ENCODE data around the gene VKORC1.
A peak's percentile ranks its signal among the peaks of the same experiment; 100 is the strongest.

VKORC1 gene

DNA sequence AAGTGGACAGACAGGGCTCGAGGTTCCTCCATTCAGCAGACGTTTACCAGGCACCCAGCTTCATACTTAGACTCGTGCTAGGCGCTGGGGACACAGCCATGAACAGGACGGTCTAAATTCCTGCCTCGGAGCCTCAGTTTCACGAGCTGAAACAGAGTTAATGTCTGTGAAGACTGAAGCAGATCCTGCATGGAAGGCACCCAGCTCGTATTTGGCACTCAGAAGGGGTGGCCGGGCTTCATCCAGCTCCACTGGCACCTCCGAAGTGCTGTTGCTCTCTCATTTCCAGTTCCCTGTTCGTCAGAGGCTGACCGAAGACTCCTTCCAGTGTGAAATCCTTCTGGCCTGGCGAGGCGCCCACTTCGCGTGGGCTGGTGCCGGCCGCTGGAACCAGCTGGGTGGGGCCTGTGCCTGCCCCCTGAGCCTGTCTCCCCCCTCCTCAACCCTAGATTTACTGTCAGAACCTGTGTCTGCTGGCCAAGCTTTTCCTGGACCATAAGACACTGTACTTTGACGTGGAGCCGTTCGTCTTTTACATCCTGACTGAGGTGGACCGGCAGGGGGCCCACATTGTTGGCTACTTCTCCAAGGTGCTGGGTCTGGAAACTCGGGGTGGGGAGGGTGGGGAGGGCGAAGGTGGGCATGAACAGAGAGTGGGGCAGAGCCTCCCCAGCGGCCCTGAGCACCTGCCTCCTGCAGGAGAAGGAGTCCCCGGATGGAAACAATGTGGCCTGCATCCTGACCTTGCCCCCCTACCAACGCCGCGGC, 35.2 kb upstream of the VKORC1 start:
- Histone ChIP-seq H3K9me3 (ENCODE audit: control insufficient read depth, low read length) (no peaks in the 10 kb centered on the region), H3K4me2 (ENCODE audit: low read length) (peak overlapping the region; percentile 52), H3K27ac (peak overlapping the region; percentile 86), H3K79me2 (peaks cover 20% of the 10 kb centered on the region), H3K9ac (no peak overlapping the region), H3K27me3 (ENCODE audit: control insufficient read depth, insufficient read depth, low read length) (no peaks in the 10 kb centered on the region), H3K4me1 (peaks cover 28% of the 10 kb centered on the region), H3K36me3 (ENCODE audit: control insufficient read depth, insufficient read depth, low read length) (no peaks in the 10 kb centered on the region), H2AFZ (no peak overlapping the region), H3K4me3 (ENCODE audit: low read depth, low read length) (no peak overlapping the region)
- TF ChIP-seq, protein P1, sequence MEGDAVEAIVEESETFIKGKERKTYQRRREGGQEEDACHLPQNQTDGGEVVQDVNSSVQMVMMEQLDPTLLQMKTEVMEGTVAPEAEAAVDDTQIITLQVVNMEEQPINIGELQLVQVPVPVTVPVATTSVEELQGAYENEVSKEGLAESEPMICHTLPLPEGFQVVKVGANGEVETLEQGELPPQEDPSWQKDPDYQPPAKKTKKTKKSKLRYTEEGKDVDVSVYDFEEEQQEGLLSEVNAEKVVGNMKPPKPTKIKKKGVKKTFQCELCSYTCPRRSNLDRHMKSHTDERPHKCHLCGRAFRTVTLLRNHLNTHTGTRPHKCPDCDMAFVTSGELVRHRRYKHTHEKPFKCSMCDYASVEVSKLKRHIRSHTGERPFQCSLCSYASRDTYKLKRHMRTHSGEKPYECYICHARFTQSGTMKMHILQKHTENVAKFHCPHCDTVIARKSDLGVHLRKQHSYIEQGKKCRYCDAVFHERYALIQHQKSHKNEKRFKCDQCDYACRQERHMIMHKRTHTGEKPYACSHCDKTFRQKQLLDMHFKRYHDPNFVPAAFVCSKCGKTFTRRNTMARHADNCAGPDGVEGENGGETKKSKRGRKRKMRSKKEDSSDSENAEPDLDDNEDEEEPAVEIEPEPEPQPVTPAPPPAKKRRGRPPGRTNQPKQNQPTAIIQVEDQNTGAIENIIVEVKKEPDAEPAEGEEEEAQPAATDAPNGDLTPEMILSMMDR (IDR thresholded peaks at IDR 0.05) = no peak

DNA sequence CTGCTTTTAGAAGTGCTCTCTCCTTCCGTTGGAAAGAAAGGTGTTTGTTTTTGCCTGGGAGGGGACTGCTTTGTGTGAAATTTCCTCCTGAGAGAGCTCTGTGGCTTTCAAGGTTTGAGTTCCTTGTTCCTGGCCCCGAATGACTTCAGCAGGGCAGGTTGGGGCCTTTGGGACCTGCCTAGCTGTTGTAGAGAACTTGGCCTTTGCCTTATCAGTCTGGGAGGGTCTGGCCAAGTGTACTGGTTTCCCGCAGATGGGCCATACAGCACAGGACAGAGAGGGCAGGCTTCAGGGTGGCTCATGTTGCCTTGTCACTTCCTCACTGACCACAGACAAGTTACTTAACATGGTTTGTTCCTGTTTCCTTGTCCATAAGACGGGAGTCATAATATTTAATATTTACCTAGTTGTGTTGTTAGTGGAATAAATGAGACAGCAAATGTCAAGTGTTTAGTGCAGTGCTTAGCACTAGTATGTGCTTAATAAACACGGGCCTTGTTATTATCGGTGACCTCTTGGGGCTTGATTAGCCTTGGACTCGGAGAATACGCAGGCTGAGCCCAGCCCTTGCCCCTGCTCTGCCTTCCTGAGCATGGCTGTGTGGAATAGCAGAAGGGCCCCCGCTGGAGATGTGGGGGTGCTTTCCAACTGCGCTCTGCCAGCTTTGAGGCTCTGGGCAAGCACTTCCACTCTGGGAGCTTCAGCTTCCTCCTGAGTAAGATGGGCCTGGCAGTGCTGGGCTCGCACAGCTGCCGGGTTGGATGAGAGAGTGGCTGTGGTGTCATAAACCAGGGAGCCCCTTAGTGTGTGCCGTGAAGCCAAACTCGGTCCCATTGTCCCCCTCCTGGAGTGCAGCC, 34.3 kb upstream of the VKORC1 start:
- H3K79me2 ChIP-seq = peaks cover 20% of the 10 kb centered on the region
- TF ChIP-seq, protein P1 (IDR thresholded peaks at IDR 0.05) = no peak
- no peak overlapping the region for H2AFZ ChIP-seq
- H3K9ac ChIP-seq = no peak overlapping the region
- H3K4me1 ChIP-seq = peaks cover 20% of the 10 kb centered on the region
- no peak overlapping the region for H3K4me3 ChIP-seq (ENCODE audit: low read depth, low read length)
- no peaks in the 10 kb centered on the region for H3K27me3 ChIP-seq (ENCODE audit: control insufficient read depth, insufficient read depth, low read length)
- H3K27ac ChIP-seq = peak overlapping the region; percentile 22
- no peak overlapping the region for H3K4me2 ChIP-seq (ENCODE audit: low read length)
- no peaks in the 10 kb centered on the region for H3K9me3 ChIP-seq (ENCODE audit: control insufficient read depth, low read length)
- no peaks in the 10 kb centered on the region for H3K36me3 ChIP-seq (ENCODE audit: control insufficient read depth, insufficient read depth, low read length)

DNA sequence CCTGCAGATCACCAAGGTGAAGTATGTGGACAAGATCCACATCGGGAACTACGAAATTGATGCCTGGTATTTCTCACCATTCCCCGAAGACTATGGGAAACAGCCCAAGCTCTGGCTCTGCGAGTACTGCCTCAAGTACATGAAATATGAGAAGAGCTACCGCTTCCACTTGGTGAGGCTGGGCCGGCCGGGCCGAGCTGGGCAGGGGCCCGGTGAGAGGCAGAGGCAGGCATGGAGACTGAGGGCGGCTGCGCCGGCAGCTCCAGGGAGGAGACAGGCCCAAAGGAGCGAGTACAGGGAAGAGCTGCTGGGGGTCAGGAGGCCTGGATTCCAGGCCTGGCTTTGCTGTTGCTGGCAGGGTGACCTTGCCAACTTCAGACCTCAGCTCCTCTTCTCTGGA, 32.6 kb upstream of the VKORC1 start:
- Histone ChIP-seq H3K79me2 (peaks cover 20% of the 10 kb centered on the region), H3K27ac (no peak overlapping the region), H3K27me3 (ENCODE audit: control insufficient read depth, insufficient read depth, low read length) (no peaks in the 10 kb centered on the region), H3K9ac (no peak overlapping the region), H3K4me1 (peaks cover 15% of the 10 kb centered on the region), H3K9me3 (ENCODE audit: control insufficient read depth, low read length) (no peaks in the 10 kb centered on the region), H2AFZ (no peak overlapping the region), H3K4me2 (ENCODE audit: low read length) (no peak overlapping the region), H3K36me3 (ENCODE audit: control insufficient read depth, insufficient read depth, low read length) (no peaks in the 10 kb centered on the region), H3K4me3 (ENCODE audit: low read depth, low read length) (no peak overlapping the region)
- TF ChIP-seq, protein P1 (IDR thresholded peaks at IDR 0.05) = no peak

DNA sequence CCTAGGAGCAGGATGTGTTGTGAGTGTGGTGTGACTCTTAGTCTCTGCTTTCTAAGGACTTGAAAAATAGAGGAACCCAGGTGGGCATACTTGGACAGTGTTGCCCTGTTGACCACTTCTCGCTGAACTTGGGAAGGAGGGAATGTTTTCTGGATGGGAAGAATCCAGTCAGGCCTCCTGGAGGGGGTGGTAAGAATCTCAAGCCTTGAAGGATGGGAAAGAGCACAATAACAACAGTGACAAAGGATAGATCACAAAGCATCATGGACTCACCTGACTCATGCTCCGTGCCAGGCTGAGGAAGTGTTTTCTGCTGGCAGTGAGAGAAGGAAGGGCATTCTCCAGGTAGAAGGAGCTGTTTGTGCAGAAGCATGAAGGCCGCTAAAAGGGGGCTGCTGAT, 31.2 kb upstream of the VKORC1 start:
- H3K27ac ChIP-seq = no peak overlapping the region
- H2AFZ ChIP-seq = no peak overlapping the region
- no peaks in the 10 kb centered on the region for H3K9me3 ChIP-seq (ENCODE audit: control insufficient read depth, low read length)
- H3K4me2 ChIP-seq (ENCODE audit: low read length) = no peak overlapping the region
- TF ChIP-seq, protein P1 (IDR thresholded peaks at IDR 0.05) = no peak
- peaks cover 11% of the 10 kb centered on the region for H3K4me1 ChIP-seq
- H3K36me3 ChIP-seq (ENCODE audit: control insufficient read depth, insufficient read depth, low read length) = no peaks in the 10 kb centered on the region
- no peak overlapping the region for H3K4me3 ChIP-seq (ENCODE audit: low read depth, low read length)
- peaks cover 23% of the 10 kb centered on the region for H3K79me2 ChIP-seq
- no peak overlapping the region for H3K9ac ChIP-seq
- H3K27me3 ChIP-seq (ENCODE audit: control insufficient read depth, insufficient read depth, low read length) = no peaks in the 10 kb centered on the region
